BE2C (cell line): Measurements from ENCODE around the gene CSNK1D.
A peak's percentile ranks its signal among the peaks of the same experiment; 100 is the strongest.

Experiments used
- DNase-seq: peaks from one replicate; pipeline ENCODE4 v3.0.0-alpha.2; 2020
- H3K27me3 ChIP-seq: fragments of 250-450 bp; sonication (Bioruptor Pico); 2 replicates; pipeline ENCODE4 v1.5.1; 2020; ENCODE audit warnings: mild to moderate bottlenecking
- H3K36me3 ChIP-seq: fragments of 250-450 bp; sonication (Bioruptor Pico); 2 replicates; pipeline ENCODE4 v1.5.1; 2020; ENCODE audit warnings: mild to moderate bottlenecking
- H3K4me1 ChIP-seq: fragments of 250-450 bp; sonication (Bioruptor Pico); 2 replicates; pipeline ENCODE4 v1.5.1; 2020
- H3K4me3 ChIP-seq: 2 replicates; pipeline ENCODE4 v1.5.1; 2011; ENCODE audit warnings: low read depth, low read length
- H3K9me3 ChIP-seq: fragments of 250-450 bp; sonication (Bioruptor Pico); 2 replicates; pipeline ENCODE4 v1.5.1; 2020
- TF ChIP-seq, protein P1 (sequence below): IDR thresholded peaks from 2 replicates; pipeline ENCODE4 v1.5.1; 2012; ENCODE audit warnings: mild to moderate bottlenecking, low read depth, low read length

The CSNK1D gene

DNA sequence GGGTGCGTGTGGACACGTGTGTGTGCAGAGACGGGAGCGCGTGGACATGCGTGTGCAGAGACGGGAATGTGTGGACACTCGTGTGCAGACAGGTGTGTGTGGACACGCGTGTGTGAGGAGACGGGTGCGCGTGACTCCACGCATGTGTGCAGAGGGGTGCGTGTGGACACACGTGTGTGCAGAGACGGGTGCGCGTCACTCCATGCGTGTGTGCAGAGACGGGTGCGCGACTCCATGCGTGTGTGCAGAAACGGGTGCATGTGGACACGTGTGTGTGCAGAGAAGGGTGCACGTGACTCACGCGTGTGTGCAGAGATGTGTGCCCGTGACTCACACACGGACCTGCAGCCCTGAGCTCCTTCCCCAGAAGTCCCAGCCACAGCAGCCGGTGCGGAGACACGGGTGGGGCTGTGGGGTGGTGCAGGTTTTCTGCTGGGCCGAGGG lies 46.1 kb upstream of the CSNK1D start:
- TF ChIP-seq, protein P1, sequence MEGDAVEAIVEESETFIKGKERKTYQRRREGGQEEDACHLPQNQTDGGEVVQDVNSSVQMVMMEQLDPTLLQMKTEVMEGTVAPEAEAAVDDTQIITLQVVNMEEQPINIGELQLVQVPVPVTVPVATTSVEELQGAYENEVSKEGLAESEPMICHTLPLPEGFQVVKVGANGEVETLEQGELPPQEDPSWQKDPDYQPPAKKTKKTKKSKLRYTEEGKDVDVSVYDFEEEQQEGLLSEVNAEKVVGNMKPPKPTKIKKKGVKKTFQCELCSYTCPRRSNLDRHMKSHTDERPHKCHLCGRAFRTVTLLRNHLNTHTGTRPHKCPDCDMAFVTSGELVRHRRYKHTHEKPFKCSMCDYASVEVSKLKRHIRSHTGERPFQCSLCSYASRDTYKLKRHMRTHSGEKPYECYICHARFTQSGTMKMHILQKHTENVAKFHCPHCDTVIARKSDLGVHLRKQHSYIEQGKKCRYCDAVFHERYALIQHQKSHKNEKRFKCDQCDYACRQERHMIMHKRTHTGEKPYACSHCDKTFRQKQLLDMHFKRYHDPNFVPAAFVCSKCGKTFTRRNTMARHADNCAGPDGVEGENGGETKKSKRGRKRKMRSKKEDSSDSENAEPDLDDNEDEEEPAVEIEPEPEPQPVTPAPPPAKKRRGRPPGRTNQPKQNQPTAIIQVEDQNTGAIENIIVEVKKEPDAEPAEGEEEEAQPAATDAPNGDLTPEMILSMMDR: no peak
- Histone ChIP-seq H3K36me3 (no peaks in the 10 kb centered on the region), H3K4me1 (peaks cover 2% of the 10 kb centered on the region; the same call in 1 of the 2 replicates), H3K27me3 (no peaks in the 10 kb centered on the region), H3K9me3 (no peaks in the 10 kb centered on the region), H3K4me3 (no peak overlapping the region)
- no peak for DNase-seq

DNA sequence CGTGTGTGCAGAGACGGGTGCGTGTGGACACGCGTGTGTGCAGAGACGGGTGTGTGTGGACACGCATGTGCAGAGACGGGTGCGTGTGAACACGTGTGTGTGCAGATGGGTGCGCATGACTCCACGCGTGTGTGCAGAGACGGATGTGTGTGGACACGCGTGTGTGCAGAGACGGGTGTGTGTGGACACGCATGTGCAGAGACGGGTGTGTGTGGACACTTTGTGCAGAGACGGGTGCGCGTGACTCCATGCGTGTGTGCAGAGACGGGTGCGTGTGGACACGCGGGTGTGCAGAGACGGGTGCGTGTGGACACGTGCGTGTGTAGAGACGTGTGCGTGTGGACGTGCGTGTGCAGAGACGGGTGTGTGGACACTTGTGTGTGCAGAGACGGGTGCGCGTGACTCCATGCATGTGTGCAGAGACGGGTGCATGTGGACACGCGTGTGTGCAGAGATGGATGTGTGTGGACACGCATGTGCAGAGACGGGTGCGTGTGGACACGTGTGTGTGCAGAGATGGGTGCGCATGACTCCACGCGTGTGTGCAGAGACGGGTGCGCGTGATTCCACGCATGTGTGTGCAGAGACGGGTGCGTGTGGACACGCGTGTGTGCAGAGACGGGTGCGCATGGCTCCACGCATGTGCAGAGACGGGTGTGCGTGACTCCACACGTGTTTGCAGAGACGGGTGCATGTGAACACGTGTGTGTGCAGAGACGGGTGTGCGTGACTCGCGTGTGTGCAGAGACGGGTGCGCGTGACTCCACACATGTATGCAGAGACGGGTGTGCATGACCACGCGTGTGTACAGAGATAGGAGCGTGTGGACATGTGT lies 45.5 kb upstream of the CSNK1D start:
- Histone ChIP-seq H3K4me1 (peaks cover 2% of the 10 kb centered on the region; the same call in 1 of the 2 replicates), H3K36me3 (no peaks in the 10 kb centered on the region), H3K27me3 (no peaks in the 10 kb centered on the region), H3K9me3 (no peaks in the 10 kb centered on the region), H3K4me3 (no peak overlapping the region)
- TF ChIP-seq, protein P1: no peak
- DNase-seq: no peak

DNA sequence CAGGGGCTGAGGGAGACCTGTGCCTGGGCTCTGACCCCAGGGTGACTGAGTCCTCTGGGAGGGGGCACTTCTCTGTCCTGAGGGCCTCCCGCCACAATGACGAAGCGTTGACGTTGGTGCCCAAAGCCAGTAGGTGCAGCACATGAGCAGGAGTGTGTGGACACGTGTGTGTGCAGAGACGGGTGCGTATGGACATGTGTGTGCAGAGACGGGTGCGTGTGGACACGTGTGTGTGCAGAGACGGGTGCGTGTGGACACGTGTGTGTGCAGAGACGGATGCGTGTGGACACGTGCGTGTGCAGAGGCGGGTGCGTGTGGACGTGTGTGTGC lies 44.6 kb upstream of the CSNK1D start:
- TF ChIP-seq, protein P1: no peak
- peaks cover 2% of the 10 kb centered on the region; the same call in 1 of the 2 replicates for H3K4me1 ChIP-seq
- H3K36me3 ChIP-seq: no peaks in the 10 kb centered on the region
- DNase-seq: no peak
- no peak overlapping the region for H3K4me3 ChIP-seq
- no peaks in the 10 kb centered on the region for H3K27me3 ChIP-seq
- no peaks in the 10 kb centered on the region for H3K9me3 ChIP-seq

DNA sequence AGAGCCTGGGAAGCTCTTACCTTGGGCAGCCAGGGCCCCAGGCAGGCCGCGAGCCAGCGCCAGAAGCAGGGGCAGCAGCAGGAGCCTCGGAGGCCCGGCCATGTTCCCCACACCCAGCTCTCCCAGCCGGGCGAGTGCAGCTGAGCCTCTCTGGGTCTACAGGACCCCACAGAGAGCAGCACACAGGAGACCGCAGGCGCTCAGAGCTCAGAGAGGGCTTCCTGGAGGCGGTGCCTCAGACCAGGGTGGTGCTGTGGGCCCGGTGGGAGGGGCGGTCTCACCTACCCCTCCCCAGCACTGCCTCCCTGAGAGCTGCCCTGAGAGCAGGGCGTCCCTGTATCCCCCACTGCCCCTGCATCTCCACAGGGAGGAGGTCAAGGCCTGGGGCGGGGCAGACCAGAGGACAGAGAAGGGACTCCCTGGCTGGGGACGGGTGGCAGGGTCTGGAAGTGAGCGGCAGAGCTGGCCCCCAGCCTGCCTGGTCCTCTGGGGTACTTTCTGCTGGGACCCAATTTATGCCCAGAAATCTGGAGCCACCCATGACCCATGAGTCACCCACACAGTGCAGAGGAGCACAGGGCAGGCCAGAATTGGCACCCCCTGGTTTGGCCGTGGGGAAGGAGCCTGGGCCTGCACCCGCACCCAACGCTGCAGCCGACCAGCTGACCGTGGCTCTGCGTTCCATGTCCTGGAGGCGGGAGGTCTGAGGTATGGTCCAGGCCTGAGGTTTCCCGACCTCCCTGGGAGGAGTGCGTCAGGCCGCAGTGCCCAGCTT lies 44.1 kb upstream of the CSNK1D start, which contains the start of gene CD7:
Gene CD7, minus strand, starts transcription at position 215 of the 775 bp plus-strand sequence. Its CDS starts 113 bp downstream, at position 102.
- H3K9me3 ChIP-seq: no peaks in the 10 kb centered on the region
- TF ChIP-seq, protein P1: no peak
- no peaks in the 10 kb centered on the region for H3K27me3 ChIP-seq
- H3K4me1 ChIP-seq: peaks cover 2% of the 10 kb centered on the region; the same call in 1 of the 2 replicates
- DNase-seq: peak; percentile 28
- no peak within 1 kb of the TSS for H3K4me3 ChIP-seq
- no peaks in the 10 kb centered on the region for H3K36me3 ChIP-seq

DNA sequence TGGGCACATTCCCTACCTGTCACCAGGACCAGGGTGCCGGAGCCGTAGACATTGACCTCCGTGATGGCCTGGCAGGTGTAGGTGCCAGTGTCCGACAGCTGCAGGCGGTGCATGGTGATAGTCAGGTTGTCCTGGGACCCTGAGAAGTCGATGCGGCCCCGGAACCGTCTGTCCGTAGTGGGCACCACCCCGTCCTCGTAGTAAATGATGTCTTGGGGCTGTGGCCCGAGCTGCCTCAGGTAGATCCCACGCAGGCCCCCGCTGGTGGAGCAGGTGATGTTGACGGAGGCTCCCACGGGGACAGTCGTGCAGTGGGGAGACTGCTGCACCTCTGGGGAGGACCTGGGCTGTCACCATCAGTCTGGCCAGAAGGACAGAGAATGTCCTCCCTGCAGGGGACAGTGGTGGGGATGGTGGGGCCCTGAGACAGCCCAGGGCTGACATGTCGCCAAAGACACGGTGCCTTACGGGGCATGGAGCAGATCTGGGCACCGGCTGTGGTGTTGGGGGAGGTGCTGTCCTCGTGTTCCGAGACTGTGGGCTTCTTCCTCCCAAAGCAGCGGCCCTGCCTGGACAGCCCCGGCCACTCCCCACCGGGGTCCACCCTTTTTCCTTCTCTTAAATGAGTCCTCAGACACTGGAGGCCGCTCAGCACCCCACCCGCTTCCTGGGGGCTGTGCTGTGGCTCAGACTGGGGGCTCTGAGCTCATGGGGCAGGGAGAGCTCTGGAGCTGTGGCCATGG lies 43.3 kb upstream of the CSNK1D start:
- no peaks in the 10 kb centered on the region for H3K9me3 ChIP-seq
- H3K4me3 ChIP-seq: no peak overlapping the region
- TF ChIP-seq, protein P1: no peak
- no peaks in the 10 kb centered on the region for H3K36me3 ChIP-seq
- no peaks in the 10 kb centered on the region for H3K27me3 ChIP-seq
- DNase-seq: peak; percentile 13
- peaks cover 2% of the 10 kb centered on the region; the same call in 1 of the 2 replicates for H3K4me1 ChIP-seq
